Natural killer cell (primary cell): Measurements from ENCODE around the gene MARCHF3. TPM values are rescaled to one million over a fixed set of nuclear protein-coding genes. Genes with fewer than 3 reads are reported as not detected.

ENCODE experiments used
- ATAC-seq, 3 donors: fragments of 150-1000 bp in 2 of 3; fragments of 200-7000 bp in 1 of 3; cut with Tn5 transposase; 1 replicate in 1 of 3; 2 replicates in 2 of 3; pipeline ENCODE4 v1.10.0; 2021; ENCODE audit warnings: mild to moderate bottlenecking in 2 of 3, moderate library complexity in 2 of 3
- DNase-seq, 2 donors: peaks; one replicate each; pipeline versions ENCODE4 v3.0.0 to v3.0.0-alpha.2; 2013 to 2021; ENCODE audit warnings: mixed read lengths in 1 of 2
- H3K27ac ChIP-seq: one replicate; pipeline ENCODE4 v1.5.1; 2013; ENCODE audit warnings: mild to moderate bottlenecking, low read length
- H3K27me3 ChIP-seq: one replicate; pipeline ENCODE4 v1.6.1; 2013; ENCODE audit warnings: low read length; ENCODE audit not compliant: control insufficient read depth, insufficient read depth
- H3K36me3 ChIP-seq: one replicate; pipeline ENCODE4 v1.6.1; 2013; ENCODE audit warnings: low read length; ENCODE audit not compliant: control insufficient read depth, insufficient read depth
- H3K4me1 ChIP-seq: one replicate; pipeline ENCODE4 v1.6.1; 2013; ENCODE audit warnings: low read length; ENCODE audit not compliant: control insufficient read depth, insufficient read depth
- H3K4me3 ChIP-seq: one replicate; pipeline ENCODE4 v1.5.1; 2013; ENCODE audit warnings: low read length
- H3K9me3 ChIP-seq: one replicate; pipeline ENCODE4 v1.6.1; 2013; ENCODE audit warnings: low read length; ENCODE audit not compliant: control insufficient read depth, insufficient read depth
- H3K27ac Mint-ChIP-seq, 2 donors: one replicate each; pipeline ENCODE4 v1.8.0; 2022; ENCODE audit warnings: mild to moderate bottlenecking in 2 of 2, mixed read lengths in 2 of 2, moderate library complexity in 1 of 2
- H3K27me3 Mint-ChIP-seq, 2 donors: one replicate each; pipeline ENCODE4 v1.8.0; 2022; ENCODE audit warnings: low read depth in 2 of 2, mixed read lengths in 2 of 2
- H3K36me3 Mint-ChIP-seq: one replicate; pipeline ENCODE4 v1.8.0; 2022; ENCODE audit warnings: mixed read lengths
- H3K4me1 Mint-ChIP-seq, 2 donors: one replicate each; pipeline ENCODE4 v1.8.0; 2022; ENCODE audit warnings: mixed read lengths in 2 of 2
- H3K4me3 Mint-ChIP-seq: one replicate; pipeline ENCODE4 v1.8.0; 2022; ENCODE audit warnings: mild to moderate bottlenecking, moderate library complexity, mixed read lengths
- H3K9me3 Mint-ChIP-seq, 2 donors: one replicate each; pipeline ENCODE4 v1.8.0; 2022; ENCODE audit warnings: mixed read lengths in 2 of 2
- CTCF ChIP-seq: fragments of 200-600 bp; IDR thresholded peaks from one replicate; pipeline ENCODE4 v1.8.0; 2022; ENCODE audit warnings: antibody characterized with exemption
- WGBS: methylation state at CpG from one replicate; pipeline ENCODE4 v1.1.7; 2013; ENCODE audit warnings: missing lambda C conversion rate; ENCODE audit not compliant: insufficient coverage; 5-methylcytosine and 5-hydroxymethylcytosine counted together
- intact Hi-C: fragments of 100-400 bp; cut with micrococcal nuclease; formaldehyde crosslinking; loops from one replicate; pipeline ENCODE4 v1.14.2; 2022
- total RNA-seq, 4 donors: library from RNA; stranded (reverse); fragments of 120-200 nt in 1 of 4; gene quantifications; one replicate each; pipeline versions ENCODE4 v1.2.3 to v1.2.4, GENCODE V29; 2013 to 2022

MARCHF3 gene
- total RNA-seq, 3 donors from 2014 or later (not counting 1 experiment from before 2014, with no cell fraction given), result 6.8 to 11.2 (median 8.9) TPM

- H3K4me3 Mint-ChIP-seq, result peak overlapping the region; percentile 85
- peaks cover 44 to 47% of the 10 kb centered on the region in 2 donors for H3K4me1 Mint-ChIP-seq
- H3K27ac ChIP-seq, result peak overlapping the region; percentile 85
- intact Hi-C loops, result loop anchor here (1.0 kb wide), 2 partner anchors 59 to 155 kb away; partner anchors contain the start of gene MARCHF3
- H3K9me3 Mint-ChIP-seq, result no peaks in the 10 kb centered on the region
- no peak for TF ChIP-seq CTCF
- no CpG with 5 or more reads among the region's 1 CpG for WGBS
- no peaks in the 10 kb centered on the region for H3K27me3 ChIP-seq
- peaks cover 10% of the 10 kb centered on the region for H3K4me1 ChIP-seq
- H3K27ac Mint-ChIP-seq, result peak overlapping the region; percentile 92 to 99
- no peaks in the 10 kb centered on the region for H3K9me3 ChIP-seq
- no peaks in the 10 kb centered on the region for H3K36me3 Mint-ChIP-seq
- H3K36me3 ChIP-seq, result no peaks in the 10 kb centered on the region
- no peak for ATAC-seq
- H3K4me3 ChIP-seq, result no peak overlapping the region
- no peaks in the 10 kb centered on the region for H3K27me3 Mint-ChIP-seq
- DNase-seq, result no peak
These were observed 58.8 kb downstream of the MARCHF3 start for GRCh38 chr5:126971455-126972031.

- Histone ChIP-seq H3K4me1 (peaks cover 10% of the 10 kb centered on the region), H3K36me3 (no peaks in the 10 kb centered on the region), H3K9me3 (no peaks in the 10 kb centered on the region), H3K4me3 (no peak overlapping the region), H3K27me3 (no peaks in the 10 kb centered on the region), H3K27ac (no peak overlapping the region)
- H3K27ac Mint-ChIP-seq, result peak overlapping the region; percentile 75 to 99
- intact Hi-C loops, result no loop called here
- H3K27me3 Mint-ChIP-seq, result no peaks in the 10 kb centered on the region
- 85% methylated on average over 2 of the region's 2 CpGs for WGBS
- peaks cover 36 to 38% of the 10 kb centered on the region in 2 donors for H3K4me1 Mint-ChIP-seq
- DNase-seq (no peak), ATAC-seq (no peak)
- no peaks in the 10 kb centered on the region for H3K9me3 Mint-ChIP-seq
- peak overlapping the region; percentile 49 for H3K4me3 Mint-ChIP-seq
- no peaks in the 10 kb centered on the region for H3K36me3 Mint-ChIP-seq
- TF ChIP-seq CTCF, result no peak
These were observed 59.8 kb downstream of the MARCHF3 start for GRCh38 chr5:126970517-126971017.

GRCh38 chr5:126969548-126969947 is 60.8 kb downstream of the MARCHF3 start:
- Mint-ChIP-seq H3K4me1 (peaks cover 36 to 43% of the 10 kb centered on the region in 2 donors), H3K27ac (peak overlapping the region in 1 of 2 donors; percentile 60)
- TF ChIP-seq CTCF, result no peak

More at GRCh38 chr5:126969548-126969947, 60.8 kb downstream of the MARCHF3 start:
- Mint-ChIP-seq H3K36me3 (no peaks in the 10 kb centered on the region), H3K4me3 (no peak overlapping the region), H3K27me3 (no peaks in the 10 kb centered on the region), H3K9me3 (no peaks in the 10 kb centered on the region)
- intact Hi-C loops, result no loop called here
- WGBS, result 64% methylated on average over 2 of the region's 2 CpGs
- Histone ChIP-seq H3K4me3 (no peak overlapping the region), H3K9me3 (no peaks in the 10 kb centered on the region), H3K27ac (no peak overlapping the region), H3K27me3 (no peaks in the 10 kb centered on the region), H3K4me1 (peaks cover 10% of the 10 kb centered on the region), H3K36me3 (no peaks in the 10 kb centered on the region)
- ATAC-seq (no peak), DNase-seq (no peak)
